HepG2 (cell line): ENCODE data around the gene LMF2. TPM values are rescaled to one million over a fixed set of nuclear protein-coding genes. Genes with fewer than 3 reads are reported as not detected.
A peak's percentile ranks its signal among the peaks of the same experiment; 100 is the strongest.

Experiments used
- AFF4 ChIP-seq: sonication (generic); formaldehyde crosslinking; IDR thresholded peaks from 2 replicates; pipeline ENCODE4 v1.4.0; 2020; ENCODE audit warnings: missing genetic modification reagents
- CAMTA2 ChIP-seq: sonication (generic); formaldehyde crosslinking; IDR thresholded peaks from 2 replicates; pipeline ENCODE4 v1.4.0; 2020; ENCODE audit warnings: mild to moderate bottlenecking, missing genetic modification reagents, borderline replicate concordance
- ELF4 ChIP-seq: sonication (generic); formaldehyde crosslinking; IDR thresholded peaks from 2 replicates; pipeline ENCODE4 v1.5.0; 2020; ENCODE audit warnings: missing genetic modification reagents, mild to moderate bottlenecking, moderate library complexity, borderline replicate concordance
- GATAD1 ChIP-seq: IDR thresholded peaks from 2 replicates; pipeline ENCODE4 v1.6.1; 2016; ENCODE audit warnings: missing genetic modification reagents, missing compliant biosample characterization
- GZF1 ChIP-seq: sonication (generic); formaldehyde crosslinking; IDR thresholded peaks from 2 replicates; pipeline ENCODE4 v1.5.1; 2020; ENCODE audit warnings: mild to moderate bottlenecking, missing genetic modification reagents
- HDAC6 ChIP-seq: fragments of 200-600 bp; sonication (generic); IDR thresholded peaks from 2 replicates; pipeline ENCODE4 v1.7.0; 2017; ENCODE audit warnings: mild to moderate bottlenecking, antibody characterized with exemption, low read length, low read depth
- HOXA3 ChIP-seq: sonication (generic); formaldehyde crosslinking; IDR thresholded peaks from 2 replicates; pipeline ENCODE4 v1.5.0; 2020; ENCODE audit warnings: missing genetic modification reagents
- KLF12 ChIP-seq: sonication (generic); formaldehyde crosslinking; IDR thresholded peaks from 2 replicates; pipeline ENCODE4 v1.4.0; 2020; ENCODE audit warnings: missing genetic modification reagents, borderline replicate concordance
- PAF1 ChIP-seq: IDR thresholded peaks from 2 replicates; pipeline ENCODE4 v1.6.1; 2016; ENCODE audit warnings: missing genetic modification reagents, missing compliant biosample characterization
- PHF8 ChIP-seq: sonication (generic); formaldehyde crosslinking; IDR thresholded peaks from 2 replicates; pipeline ENCODE4 v1.5.0; 2020; ENCODE audit warnings: missing genetic modification reagents
- PLRG1 ChIP-seq: fragments of 450-650 bp; conservative IDR thresholded peaks from 2 replicates; pipeline ENCODE4 v1.6.1; 2016
- RBFOX2 ChIP-seq: fragments of 200-400 bp; formaldehyde crosslinking; IDR thresholded peaks from 2 replicates; pipeline ENCODE4 v1.6.1; 2017; ENCODE audit warnings: low read depth, mild to moderate bottlenecking, low read length
- ZBTB43 ChIP-seq: sonication (generic); formaldehyde crosslinking; conservative IDR thresholded peaks from 2 replicates; pipeline ENCODE4 v1.4.0; 2020; ENCODE audit warnings: missing genetic modification reagents
- ZNF160 ChIP-seq: sonication (generic); formaldehyde crosslinking; IDR thresholded peaks from 2 replicates; pipeline ENCODE4 v1.8.0; 2022; ENCODE audit warnings: mild to moderate bottlenecking, inconsistent platforms, missing genetic modification reagents
- ZNF331 ChIP-seq: sonication (generic); formaldehyde crosslinking; IDR thresholded peaks from 2 replicates; pipeline ENCODE4 v1.4.0; 2020; ENCODE audit warnings: missing genetic modification reagents
- ZNF343 ChIP-seq: sonication (generic); formaldehyde crosslinking; IDR thresholded peaks from 2 replicates; pipeline ENCODE4 v1.4.0; 2020; ENCODE audit warnings: mild to moderate bottlenecking, missing genetic modification reagents
- ZNF460 ChIP-seq: sonication (generic); formaldehyde crosslinking; IDR thresholded peaks from 2 replicates; pipeline ENCODE4 v1.5.1; 2020; ENCODE audit warnings: missing genetic modification reagents, mild to moderate bottlenecking, borderline replicate concordance
- ZNF616 ChIP-seq: sonication (generic); formaldehyde crosslinking; IDR thresholded peaks from 2 replicates; pipeline ENCODE4 v1.5.0; 2020; ENCODE audit warnings: low read depth, mild to moderate bottlenecking, missing genetic modification reagents
- polyA plus RNA-seq, 8 experiments: library from polyadenylated mRNA; depleted of rRNA in 3 of 8; stranded (reverse) in 7 of 8; unstranded in 1 of 8; fragments of >200 nt; fragmentation: Illumina TruSeq in 4 of 8; extraction: Trizol in 4 of 8; gene quantifications; 2 replicates each; pipeline versions ENCODE4 v1.2.1 to v1.2.3, GENCODE V29; 2011 to 2016; ENCODE audit warnings: low read depth in 4 of 8, missing spikeins in 1 of 8, mixed read lengths in 1 of 8; ENCODE audit not compliant: insufficient read depth in 1 of 8
- total RNA-seq, 5 experiments: library from RNA; depleted of rRNA; stranded (reverse); fragments of >200 nt; fragmentation: Illumina TruSeq; extraction: Trizol; gene quantifications; 2 replicates each; pipeline ENCODE4 v1.2.3, GENCODE V29; 2016; ENCODE audit warnings: low read depth in 1 of 5
- TF ChIP-seq, protein P1 (sequence below): IDR thresholded peaks from 2 replicates; pipeline ENCODE4 v1.6.1; 2016; ENCODE audit warnings: mild to moderate bottlenecking
- TF ChIP-seq, protein P2 (sequence below): sonication (generic); formaldehyde crosslinking; IDR thresholded peaks from 2 replicates; pipeline ENCODE4 v1.9.0; 2021; ENCODE audit warnings: missing genetic modification reagents, borderline replicate concordance

LMF2 gene
- total and polyA plus RNA-seq, 2 of the 13 experiments (the other 11 are each of a cell fraction or from before 2014, with no cell fraction given), result 23.3 to 30.6 TPM

- TF ChIP-seq, protein P1, sequence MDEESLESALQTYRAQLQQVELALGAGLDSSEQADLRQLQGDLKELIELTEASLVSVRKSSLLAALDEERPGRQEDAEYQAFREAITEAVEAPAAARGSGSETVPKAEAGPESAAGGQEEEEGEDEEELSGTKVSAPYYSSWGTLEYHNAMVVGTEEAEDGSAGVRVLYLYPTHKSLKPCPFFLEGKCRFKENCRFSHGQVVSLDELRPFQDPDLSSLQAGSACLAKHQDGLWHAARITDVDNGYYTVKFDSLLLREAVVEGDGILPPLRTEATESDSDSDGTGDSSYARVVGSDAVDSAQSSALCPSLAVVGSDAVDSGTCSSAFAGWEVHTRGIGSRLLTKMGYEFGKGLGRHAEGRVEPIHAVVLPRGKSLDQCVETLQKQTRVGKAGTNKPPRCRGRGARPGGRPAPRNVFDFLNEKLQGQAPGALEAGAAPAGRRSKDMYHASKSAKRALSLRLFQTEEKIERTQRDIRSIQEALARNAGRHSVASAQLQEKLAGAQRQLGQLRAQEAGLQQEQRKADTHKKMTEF (CRISPR knock-in tag), result peak; percentile 57; the same call in 1 of the 2 replicates
- TF ChIP-seq GATAD1 (CRISPR knock-in tag) (no peak), ELF4 (CRISPR knock-in tag) (no peak), ZBTB43 (CRISPR knock-in tag) (no peak), ZNF343 (no peak), ZNF460 (CRISPR knock-in tag) (no peak), GZF1 (CRISPR knock-in tag) (no peak), ZNF160 (CRISPR knock-in tag) (no peak; the same call in 1 of the 2 replicates), PHF8 (CRISPR knock-in tag) (peak; percentile 45), KLF12 (CRISPR knock-in tag) (0 out of 2 replicates have a peak, but pooled peaks have one; percentile 54), ZNF616 (CRISPR knock-in tag) (peak; percentile 67; the same call in 1 of the 2 replicates), HDAC6 (no peak), CAMTA2 (CRISPR knock-in tag) (no peak), PLRG1 (no peak), ZNF331 (CRISPR knock-in tag) (peak; percentile 53), AFF4 (CRISPR knock-in tag) (no peak), HOXA3 (peak; percentile 30; the same call in 1 of the 2 replicates), PAF1 (CRISPR knock-in tag) (no peak), RBFOX2 (no peak; the same call in none of the 2 replicates)
- TF ChIP-seq, protein P2, sequence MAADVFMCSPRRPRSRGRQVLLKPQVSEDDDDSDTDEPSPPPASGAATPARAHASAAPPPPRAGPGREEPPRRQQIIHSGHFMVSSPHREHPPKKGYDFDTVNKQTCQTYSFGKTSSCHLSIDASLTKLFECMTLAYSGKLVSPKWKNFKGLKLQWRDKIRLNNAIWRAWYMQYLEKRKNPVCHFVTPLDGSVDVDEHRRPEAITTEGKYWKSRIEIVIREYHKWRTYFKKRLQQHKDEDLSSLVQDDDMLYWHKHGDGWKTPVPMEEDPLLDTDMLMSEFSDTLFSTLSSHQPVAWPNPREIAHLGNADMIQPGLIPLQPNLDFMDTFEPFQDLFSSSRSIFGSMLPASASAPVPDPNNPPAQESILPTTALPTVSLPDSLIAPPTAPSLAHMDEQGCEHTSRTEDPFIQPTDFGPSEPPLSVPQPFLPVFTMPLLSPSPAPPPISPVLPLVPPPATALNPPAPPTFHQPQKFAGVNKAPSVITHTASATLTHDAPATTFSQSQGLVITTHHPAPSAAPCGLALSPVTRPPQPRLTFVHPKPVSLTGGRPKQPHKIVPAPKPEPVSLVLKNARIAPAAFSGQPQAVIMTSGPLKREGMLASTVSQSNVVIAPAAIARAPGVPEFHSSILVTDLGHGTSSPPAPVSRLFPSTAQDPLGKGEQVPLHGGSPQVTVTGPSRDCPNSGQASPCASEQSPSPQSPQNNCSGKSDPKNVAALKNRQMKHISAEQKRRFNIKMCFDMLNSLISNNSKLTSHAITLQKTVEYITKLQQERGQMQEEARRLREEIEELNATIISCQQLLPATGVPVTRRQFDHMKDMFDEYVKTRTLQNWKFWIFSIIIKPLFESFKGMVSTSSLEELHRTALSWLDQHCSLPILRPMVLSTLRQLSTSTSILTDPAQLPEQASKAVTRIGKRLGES, result no peak
Observed at GRCh38 chr22:50526108-50526833, 18.8 kb upstream of the LMF2 start (continued).
